ENCODE data around the gene TLR2.

Gene TLR2

GRCh38 chr4:153684182-153684970, at the start of gene TLR2:
TSS of gene TLR2 (plus strand) at chr4:153684280. CDS start at chr4:153702908, 18,628 bp downstream.
- no peak for TF ChIP-seq CTCF (IDR thresholded peaks at IDR 0.05)

GRCh38 chr4:153634738-153635353, 49.2 kb upstream of the TLR2 start:
- TF ChIP-seq CTCF (IDR thresholded peaks at IDR 0.05), result peak; percentile 54

- TF ChIP-seq CTCF (IDR thresholded peaks at IDR 0.05), result no peak
These were observed 48.2 kb upstream of the TLR2 start for GRCh38 chr4:153635846-153636245.

- no peak for TF ChIP-seq CTCF (IDR thresholded peaks at IDR 0.05)
These were observed 46.9 kb upstream of the TLR2 start for GRCh38 chr4:153637201-153637600.

- no peak for TF ChIP-seq CTCF (IDR thresholded peaks at IDR 0.05)
These were observed 46.1 kb upstream of the TLR2 start for GRCh38 chr4:153638011-153638410.

- TF ChIP-seq CTCF (IDR thresholded peaks at IDR 0.05), result no peak
These were observed 45.1 kb upstream of the TLR2 start for GRCh38 chr4:153638999-153639398.

- TF ChIP-seq CTCF (IDR thresholded peaks at IDR 0.05), result no peak
These were observed 44.0 kb upstream of the TLR2 start for GRCh38 chr4:153639833-153640802.
